ENCODE measurements around the gene SLC45A3. TPM values are rescaled to one million over a fixed set of nuclear protein-coding genes. Genes with fewer than 3 reads are reported as not detected.
"Not testable (repeated sequence)": the region's sequence is repeated elsewhere in the genome, so short reads cannot be mapped to it uniquely, and the experiment has no call there.

Gene SLC45A3
- total RNA-seq, 1 experiment from 2014 or later, result 5.5 TPM

DNA sequence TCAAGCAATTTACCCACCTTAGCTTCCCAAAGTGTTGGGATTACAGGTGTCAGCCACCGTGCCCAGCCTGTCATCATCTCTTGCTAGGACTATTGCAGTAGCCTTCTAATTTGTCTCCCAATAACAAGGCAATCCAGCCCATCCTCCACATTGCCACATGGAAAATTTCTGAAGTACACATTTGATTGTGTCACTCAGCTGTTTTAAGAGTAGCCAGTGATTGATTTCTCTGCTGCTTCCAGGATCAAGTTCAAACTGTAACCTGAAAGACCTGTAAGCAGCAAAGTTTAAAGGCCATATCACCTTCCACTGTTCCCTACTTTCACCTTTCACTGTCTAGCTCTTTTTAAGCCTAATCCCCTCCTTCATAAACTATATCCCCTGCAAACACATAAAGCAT, 40.7 kb downstream of the SLC45A3 start:
- TF ChIP-seq, protein P1, sequence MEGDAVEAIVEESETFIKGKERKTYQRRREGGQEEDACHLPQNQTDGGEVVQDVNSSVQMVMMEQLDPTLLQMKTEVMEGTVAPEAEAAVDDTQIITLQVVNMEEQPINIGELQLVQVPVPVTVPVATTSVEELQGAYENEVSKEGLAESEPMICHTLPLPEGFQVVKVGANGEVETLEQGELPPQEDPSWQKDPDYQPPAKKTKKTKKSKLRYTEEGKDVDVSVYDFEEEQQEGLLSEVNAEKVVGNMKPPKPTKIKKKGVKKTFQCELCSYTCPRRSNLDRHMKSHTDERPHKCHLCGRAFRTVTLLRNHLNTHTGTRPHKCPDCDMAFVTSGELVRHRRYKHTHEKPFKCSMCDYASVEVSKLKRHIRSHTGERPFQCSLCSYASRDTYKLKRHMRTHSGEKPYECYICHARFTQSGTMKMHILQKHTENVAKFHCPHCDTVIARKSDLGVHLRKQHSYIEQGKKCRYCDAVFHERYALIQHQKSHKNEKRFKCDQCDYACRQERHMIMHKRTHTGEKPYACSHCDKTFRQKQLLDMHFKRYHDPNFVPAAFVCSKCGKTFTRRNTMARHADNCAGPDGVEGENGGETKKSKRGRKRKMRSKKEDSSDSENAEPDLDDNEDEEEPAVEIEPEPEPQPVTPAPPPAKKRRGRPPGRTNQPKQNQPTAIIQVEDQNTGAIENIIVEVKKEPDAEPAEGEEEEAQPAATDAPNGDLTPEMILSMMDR (IDR thresholded peaks at IDR 0.05; ENCODE audit: insufficient read depth in 1 of 2, low read depth in 1 of 2, low read length in 1 of 2, severe bottlenecking in 1 of 2, unreplicated experiment in 1 of 2), result no peak
- Mint-ChIP-seq H3K36me3 (ENCODE audit: insufficient read depth, unreplicated experiment) (no peaks in the 10 kb centered on the region), H3K27ac (ENCODE audit: unreplicated experiment) (no peak overlapping the region), H3K9me3 (ENCODE audit: unreplicated experiment) (no peaks in the 10 kb centered on the region), H3K4me3 (ENCODE audit: unreplicated experiment) (no peak overlapping the region), H3K27me3 (ENCODE audit: insufficient read depth, unreplicated experiment) (no peaks in the 10 kb centered on the region), H3K4me1 (ENCODE audit: low read depth, unreplicated experiment) (no peaks in the 10 kb centered on the region)
- Histone ChIP-seq H3K9me3 (no peaks in the 10 kb centered on the region), H3K36me3 (ENCODE audit: control insufficient read depth, insufficient read depth, low read length) (no peaks in the 10 kb centered on the region), H3K4me1 (no peaks in the 10 kb centered on the region), H3K4me3 (ENCODE audit: low read depth, low read length) (no peak overlapping the region), H3K27me3 (replicated peaks; ENCODE audit: control insufficient read depth, insufficient read depth, low read length) (no peaks in the 10 kb centered on the region)
- no TSS peak for BruUV-seq (replicated peaks)
- intact Hi-C loops (cut with micrococcal nuclease; ENCODE audit: unreplicated experiment), result no loop called here
- no peak for DNase-seq
- ChIA-PET POLR2A (no interaction called here), CTCF (no interaction called here)

GRCh38 chr1:205637854-205638468, 42.3 kb downstream of the SLC45A3 start:
- Mint-ChIP-seq H3K4me3 (ENCODE audit: unreplicated experiment) (no peak overlapping the region), H3K36me3 (ENCODE audit: insufficient read depth, unreplicated experiment) (no peaks in the 10 kb centered on the region), H3K27ac (ENCODE audit: unreplicated experiment) (no peak overlapping the region), H3K9me3 (ENCODE audit: unreplicated experiment) (no peaks in the 10 kb centered on the region), H3K27me3 (ENCODE audit: insufficient read depth, unreplicated experiment) (no peaks in the 10 kb centered on the region), H3K4me1 (ENCODE audit: low read depth, unreplicated experiment) (peaks cover under 1% of the 10 kb centered on the region)
- no peak for DNase-seq
- ChIA-PET POLR2A (no interaction called here), CTCF (interaction anchor here (0.7 kb wide), 1 partner anchor 54 kb away, joined by 3 read pairs; no protein-coding TSS in a partner anchor)
- no peak overlapping the region for H3K4me3 ChIP-seq (ENCODE audit: low read depth, low read length)
- TF ChIP-seq, protein P1 (IDR thresholded peaks at IDR 0.05; ENCODE audit: insufficient read depth in 1 of 2, low read depth in 1 of 2, low read length in 1 of 2, severe bottlenecking in 1 of 2, unreplicated experiment in 1 of 2), result no peak
- no peaks in the 10 kb centered on the region for H3K36me3 ChIP-seq (ENCODE audit: control insufficient read depth, insufficient read depth, low read length)
- peaks cover 4% of the 10 kb centered on the region; the same call in 1 of the 2 replicates for H3K4me1 ChIP-seq
- intact Hi-C loops (cut with micrococcal nuclease; ENCODE audit: unreplicated experiment), result no loop called here
- H3K9me3 ChIP-seq, result no peaks in the 10 kb centered on the region
- no peaks in the 10 kb centered on the region for H3K27me3 ChIP-seq (replicated peaks; ENCODE audit: control insufficient read depth, insufficient read depth, low read length)
- BruUV-seq (replicated peaks), result no TSS peak

DNA sequence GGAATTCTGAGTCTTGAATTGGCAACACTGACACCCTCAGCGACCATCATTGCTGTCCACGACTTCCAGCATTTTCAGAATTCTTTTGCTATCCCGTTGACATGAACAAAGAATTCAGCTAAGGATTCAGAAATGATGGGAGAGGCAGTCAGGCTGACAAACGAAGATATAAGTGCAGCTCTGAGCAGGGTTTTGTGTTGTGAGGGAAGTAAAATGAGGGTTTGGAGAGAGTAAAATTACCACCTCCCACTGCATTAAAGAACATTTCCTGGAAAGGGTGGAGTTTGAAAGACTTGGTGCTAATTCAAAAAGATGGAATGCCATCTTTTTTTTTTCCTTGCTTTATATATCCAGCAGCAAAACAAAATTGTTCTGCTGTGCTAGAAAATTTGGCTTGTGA, 43.6 kb downstream of the SLC45A3 start:
- DNase-seq, result no peak
- POLR2A ChIA-PET, result no interaction called here
- H3K4me1 Mint-ChIP-seq (ENCODE audit: low read depth, unreplicated experiment), result peaks cover 6% of the 10 kb centered on the region
- H3K27me3 Mint-ChIP-seq (ENCODE audit: insufficient read depth, unreplicated experiment), result no peaks in the 10 kb centered on the region
- Histone ChIP-seq H3K4me3 (ENCODE audit: low read depth, low read length) (no peak overlapping the region), H3K27me3 (replicated peaks; ENCODE audit: control insufficient read depth, insufficient read depth, low read length) (no peaks in the 10 kb centered on the region), H3K9me3 (no peaks in the 10 kb centered on the region), H3K36me3 (ENCODE audit: control insufficient read depth, insufficient read depth, low read length) (no peaks in the 10 kb centered on the region), H3K4me1 (peaks cover 8% of the 10 kb centered on the region; the same call in 1 of the 2 replicates)
- CTCF ChIA-PET, result interaction anchor here (1.0 to 1.8 kb wide), 3 partner anchors 21 to 48 kb away, joined by 3 to 8 read pairs (median 5); no protein-coding TSS in a partner anchor
- no peaks in the 10 kb centered on the region for H3K36me3 Mint-ChIP-seq (ENCODE audit: insufficient read depth, unreplicated experiment)
- H3K4me3 Mint-ChIP-seq (ENCODE audit: unreplicated experiment), result no peak overlapping the region
- TF ChIP-seq, protein P1 (IDR thresholded peaks at IDR 0.05; ENCODE audit: insufficient read depth in 1 of 2, low read depth in 1 of 2, low read length in 1 of 2, severe bottlenecking in 1 of 2, unreplicated experiment in 1 of 2), result no peak
- BruUV-seq (replicated peaks), result no TSS peak
- no peak overlapping the region for H3K27ac Mint-ChIP-seq (ENCODE audit: unreplicated experiment)
- H3K9me3 Mint-ChIP-seq (ENCODE audit: unreplicated experiment), result no peaks in the 10 kb centered on the region
- intact Hi-C loops (cut with micrococcal nuclease; ENCODE audit: unreplicated experiment), result no loop called here

GRCh38 chr1:205636138-205636530, 44.2 kb downstream of the SLC45A3 start:
- H3K36me3 ChIP-seq (ENCODE audit: control insufficient read depth, insufficient read depth, low read length); H3K27me3 Mint-ChIP-seq (ENCODE audit: insufficient read depth, unreplicated experiment); H3K27ac Mint-ChIP-seq (ENCODE audit: unreplicated experiment); H3K9me3 Mint-ChIP-seq (ENCODE audit: unreplicated experiment); H3K4me3 Mint-ChIP-seq (ENCODE audit: unreplicated experiment); H3K4me1 ChIP-seq; DNase-seq; H3K4me3 ChIP-seq (ENCODE audit: low read depth, low read length); H3K36me3 Mint-ChIP-seq (ENCODE audit: insufficient read depth, unreplicated experiment); intact Hi-C loops (cut with micrococcal nuclease; ENCODE audit: unreplicated experiment); H3K4me1 Mint-ChIP-seq (ENCODE audit: low read depth, unreplicated experiment); POLR2A ChIA-PET; BruUV-seq (replicated peaks); H3K27me3 ChIP-seq (replicated peaks; ENCODE audit: control insufficient read depth, insufficient read depth, low read length); H3K9me3 ChIP-seq: not testable (repeated sequence)
- CTCF ChIA-PET, result interaction anchor here (1.0 to 1.8 kb wide), 2 partner anchors 22 to 45 kb away, joined by 5 to 8 read pairs; no protein-coding TSS in a partner anchor
